DND-41 (cell line): ENCODE results near the gene ZBTB11.

ENCODE experiments used
- EZH2 ChIP-seq: IDR thresholded peaks from 3 replicates; pipeline ENCODE4 v1.6.1; 2012; ENCODE audit warnings: borderline replicate concordance, low read depth, mild to moderate bottlenecking, moderate library complexity, low read length, inconsistent platforms; ENCODE audit not compliant: severe bottlenecking
- TF ChIP-seq, protein P1 (sequence below): IDR thresholded peaks from 2 replicates; pipeline ENCODE4 v1.5.1; 2012; ENCODE audit warnings: borderline replicate concordance, low read length, moderate library complexity, mild to moderate bottlenecking; ENCODE audit not compliant: poor library complexity, severe bottlenecking; ENCODE audit errors: extremely low read depth

- TF ChIP-seq, protein P1, sequence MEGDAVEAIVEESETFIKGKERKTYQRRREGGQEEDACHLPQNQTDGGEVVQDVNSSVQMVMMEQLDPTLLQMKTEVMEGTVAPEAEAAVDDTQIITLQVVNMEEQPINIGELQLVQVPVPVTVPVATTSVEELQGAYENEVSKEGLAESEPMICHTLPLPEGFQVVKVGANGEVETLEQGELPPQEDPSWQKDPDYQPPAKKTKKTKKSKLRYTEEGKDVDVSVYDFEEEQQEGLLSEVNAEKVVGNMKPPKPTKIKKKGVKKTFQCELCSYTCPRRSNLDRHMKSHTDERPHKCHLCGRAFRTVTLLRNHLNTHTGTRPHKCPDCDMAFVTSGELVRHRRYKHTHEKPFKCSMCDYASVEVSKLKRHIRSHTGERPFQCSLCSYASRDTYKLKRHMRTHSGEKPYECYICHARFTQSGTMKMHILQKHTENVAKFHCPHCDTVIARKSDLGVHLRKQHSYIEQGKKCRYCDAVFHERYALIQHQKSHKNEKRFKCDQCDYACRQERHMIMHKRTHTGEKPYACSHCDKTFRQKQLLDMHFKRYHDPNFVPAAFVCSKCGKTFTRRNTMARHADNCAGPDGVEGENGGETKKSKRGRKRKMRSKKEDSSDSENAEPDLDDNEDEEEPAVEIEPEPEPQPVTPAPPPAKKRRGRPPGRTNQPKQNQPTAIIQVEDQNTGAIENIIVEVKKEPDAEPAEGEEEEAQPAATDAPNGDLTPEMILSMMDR = no peak
- TF ChIP-seq EZH2 = no peak
These were observed 36.7 kb downstream of the ZBTB11 start for GRCh38 chr3:101640256-101640655.
